Measurements from ENCODE around the gene NEGR1. TPM values are rescaled to one million over a fixed set of nuclear protein-coding genes. Genes with fewer than 3 reads are reported as not detected.
"Not testable (repeated sequence)": the region's sequence is repeated elsewhere in the genome, so short reads cannot be mapped to it uniquely, and the experiment has no call there.

Gene NEGR1
- total RNA-seq, 1 experiment from 2014 or later = 2.9 TPM

DNA sequence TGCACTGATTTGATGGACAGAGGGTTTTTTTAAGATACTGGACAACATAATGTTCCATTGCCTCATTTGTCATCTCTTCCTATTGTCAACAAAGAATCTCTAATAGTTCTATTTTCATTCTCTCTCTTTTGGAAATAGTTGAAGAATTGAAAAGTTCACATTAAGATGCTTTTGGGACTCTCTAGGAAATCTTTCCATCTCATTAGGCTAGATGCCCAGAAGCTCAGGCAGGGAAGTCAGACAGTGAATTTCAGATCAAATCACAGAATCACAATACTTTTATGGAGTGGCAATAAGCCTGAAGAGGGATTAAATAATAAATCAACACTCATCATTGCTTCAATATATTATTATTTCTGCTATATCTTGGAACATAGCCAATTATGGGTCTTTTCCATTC is 29.2 kb downstream of the NEGR1 start (continued):
- no peak for TF ChIP-seq TEAD4 (CRISPR knock-in tag; IDR thresholded peaks at IDR 0.05)
- TF ChIP-seq, protein P1, sequence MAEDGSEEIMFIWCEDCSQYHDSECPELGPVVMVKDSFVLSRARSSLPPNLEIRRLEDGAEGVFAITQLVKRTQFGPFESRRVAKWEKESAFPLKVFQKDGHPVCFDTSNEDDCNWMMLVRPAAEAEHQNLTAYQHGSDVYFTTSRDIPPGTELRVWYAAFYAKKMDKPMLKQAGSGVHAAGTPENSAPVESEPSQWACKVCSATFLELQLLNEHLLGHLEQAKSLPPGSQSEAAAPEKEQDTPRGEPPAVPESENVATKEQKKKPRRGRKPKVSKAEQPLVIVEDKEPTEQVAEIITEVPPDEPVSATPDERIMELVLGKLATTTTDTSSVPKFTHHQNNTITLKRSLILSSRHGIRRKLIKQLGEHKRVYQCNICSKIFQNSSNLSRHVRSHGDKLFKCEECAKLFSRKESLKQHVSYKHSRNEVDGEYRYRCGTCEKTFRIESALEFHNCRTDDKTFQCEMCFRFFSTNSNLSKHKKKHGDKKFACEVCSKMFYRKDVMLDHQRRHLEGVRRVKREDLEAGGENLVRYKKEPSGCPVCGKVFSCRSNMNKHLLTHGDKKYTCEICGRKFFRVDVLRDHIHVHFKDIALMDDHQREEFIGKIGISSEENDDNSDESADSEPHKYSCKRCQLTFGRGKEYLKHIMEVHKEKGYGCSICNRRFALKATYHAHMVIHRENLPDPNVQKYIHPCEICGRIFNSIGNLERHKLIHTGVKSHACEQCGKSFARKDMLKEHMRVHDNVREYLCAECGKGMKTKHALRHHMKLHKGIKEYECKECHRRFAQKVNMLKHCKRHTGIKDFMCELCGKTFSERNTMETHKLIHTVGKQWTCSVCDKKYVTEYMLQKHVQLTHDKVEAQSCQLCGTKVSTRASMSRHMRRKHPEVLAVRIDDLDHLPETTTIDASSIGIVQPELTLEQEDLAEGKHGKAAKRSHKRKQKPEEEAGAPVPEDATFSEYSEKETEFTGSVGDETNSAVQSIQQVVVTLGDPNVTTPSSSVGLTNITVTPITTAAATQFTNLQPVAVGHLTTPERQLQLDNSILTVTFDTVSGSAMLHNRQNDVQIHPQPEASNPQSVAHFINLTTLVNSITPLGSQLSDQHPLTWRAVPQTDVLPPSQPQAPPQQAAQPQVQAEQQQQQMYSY (CRISPR knock-in tag; IDR thresholded peaks at IDR 0.05) = no peak
- TF ChIP-seq, protein P2, sequence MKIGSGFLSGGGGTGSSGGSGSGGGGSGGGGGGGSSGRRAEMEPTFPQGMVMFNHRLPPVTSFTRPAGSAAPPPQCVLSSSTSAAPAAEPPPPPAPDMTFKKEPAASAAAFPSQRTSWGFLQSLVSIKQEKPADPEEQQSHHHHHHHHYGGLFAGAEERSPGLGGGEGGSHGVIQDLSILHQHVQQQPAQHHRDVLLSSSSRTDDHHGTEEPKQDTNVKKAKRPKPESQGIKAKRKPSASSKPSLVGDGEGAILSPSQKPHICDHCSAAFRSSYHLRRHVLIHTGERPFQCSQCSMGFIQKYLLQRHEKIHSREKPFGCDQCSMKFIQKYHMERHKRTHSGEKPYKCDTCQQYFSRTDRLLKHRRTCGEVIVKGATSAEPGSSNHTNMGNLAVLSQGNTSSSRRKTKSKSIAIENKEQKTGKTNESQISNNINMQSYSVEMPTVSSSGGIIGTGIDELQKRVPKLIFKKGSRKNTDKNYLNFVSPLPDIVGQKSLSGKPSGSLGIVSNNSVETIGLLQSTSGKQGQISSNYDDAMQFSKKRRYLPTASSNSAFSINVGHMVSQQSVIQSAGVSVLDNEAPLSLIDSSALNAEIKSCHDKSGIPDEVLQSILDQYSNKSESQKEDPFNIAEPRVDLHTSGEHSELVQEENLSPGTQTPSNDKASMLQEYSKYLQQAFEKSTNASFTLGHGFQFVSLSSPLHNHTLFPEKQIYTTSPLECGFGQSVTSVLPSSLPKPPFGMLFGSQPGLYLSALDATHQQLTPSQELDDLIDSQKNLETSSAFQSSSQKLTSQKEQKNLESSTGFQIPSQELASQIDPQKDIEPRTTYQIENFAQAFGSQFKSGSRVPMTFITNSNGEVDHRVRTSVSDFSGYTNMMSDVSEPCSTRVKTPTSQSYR (CRISPR knock-in tag; IDR thresholded peaks at IDR 0.05) = no peak
- TF ChIP-seq, protein P3, sequence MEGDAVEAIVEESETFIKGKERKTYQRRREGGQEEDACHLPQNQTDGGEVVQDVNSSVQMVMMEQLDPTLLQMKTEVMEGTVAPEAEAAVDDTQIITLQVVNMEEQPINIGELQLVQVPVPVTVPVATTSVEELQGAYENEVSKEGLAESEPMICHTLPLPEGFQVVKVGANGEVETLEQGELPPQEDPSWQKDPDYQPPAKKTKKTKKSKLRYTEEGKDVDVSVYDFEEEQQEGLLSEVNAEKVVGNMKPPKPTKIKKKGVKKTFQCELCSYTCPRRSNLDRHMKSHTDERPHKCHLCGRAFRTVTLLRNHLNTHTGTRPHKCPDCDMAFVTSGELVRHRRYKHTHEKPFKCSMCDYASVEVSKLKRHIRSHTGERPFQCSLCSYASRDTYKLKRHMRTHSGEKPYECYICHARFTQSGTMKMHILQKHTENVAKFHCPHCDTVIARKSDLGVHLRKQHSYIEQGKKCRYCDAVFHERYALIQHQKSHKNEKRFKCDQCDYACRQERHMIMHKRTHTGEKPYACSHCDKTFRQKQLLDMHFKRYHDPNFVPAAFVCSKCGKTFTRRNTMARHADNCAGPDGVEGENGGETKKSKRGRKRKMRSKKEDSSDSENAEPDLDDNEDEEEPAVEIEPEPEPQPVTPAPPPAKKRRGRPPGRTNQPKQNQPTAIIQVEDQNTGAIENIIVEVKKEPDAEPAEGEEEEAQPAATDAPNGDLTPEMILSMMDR (IDR thresholded peaks at IDR 0.05) = no peak

DNA sequence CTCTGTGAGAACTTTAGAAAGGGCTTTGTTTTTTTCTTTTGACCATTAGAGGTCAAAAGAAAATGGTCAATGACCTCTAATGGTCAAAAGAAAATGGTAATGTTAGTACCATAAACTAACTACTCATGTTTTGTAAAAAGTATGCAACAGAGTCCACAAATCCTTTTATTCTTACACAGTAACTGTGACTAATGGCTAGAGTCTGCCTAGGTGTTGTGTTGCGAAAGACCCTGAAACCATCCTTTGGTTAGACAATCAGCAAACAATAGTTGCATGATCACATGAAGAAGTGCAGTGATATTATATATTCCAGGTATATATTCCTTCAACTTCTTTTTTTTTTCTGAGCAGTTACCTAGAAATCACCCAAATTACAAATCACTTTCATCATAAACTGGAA is 40.9 kb downstream of the NEGR1 start:
- Mint-ChIP-seq H3K4me1 (no peaks in the 10 kb centered on the region), H3K36me3 (no peaks in the 10 kb centered on the region), H3K4me3 (no peak overlapping the region), H3K27me3 (ENCODE audit: low read depth) (no peaks in the 10 kb centered on the region), H3K27ac (no peak overlapping the region), H3K9me3 (peaks cover 6% of the 10 kb centered on the region)
- ChIA-PET CTCF (no interaction called here), POLR2A (no interaction called here)
- DNase-seq (ENCODE audit: low spot score) (no peak), ATAC-seq (no peak)
- TF ChIP-seq SP1 (CRISPR knock-in tag; conservative IDR thresholded peaks at IDR 0.05) = no peak
- no peak for TF ChIP-seq ZNF121 (CRISPR knock-in tag; IDR thresholded peaks at IDR 0.05)

DNA sequence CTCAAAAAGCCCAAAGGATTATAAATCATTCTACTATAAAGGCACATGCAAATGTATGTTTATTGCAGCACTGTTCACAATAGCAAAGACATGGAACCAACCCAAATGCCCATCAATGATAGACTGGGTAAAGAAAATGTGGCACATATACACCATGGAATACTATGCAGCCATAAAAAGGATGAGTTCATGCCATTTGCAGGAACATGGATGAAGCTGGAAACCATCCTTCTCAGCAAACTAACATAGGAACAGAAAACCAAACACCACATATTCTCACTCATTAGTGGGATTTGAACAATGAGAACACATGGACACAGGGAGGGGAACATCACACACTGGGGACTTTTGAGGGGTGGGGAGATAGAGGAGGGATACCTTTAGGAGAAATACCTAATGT is 46.4 kb downstream of the NEGR1 start:
- POLR2A ChIA-PET; ATAC-seq; H3K36me3 Mint-ChIP-seq; H3K4me1 Mint-ChIP-seq; CTCF ChIA-PET; H3K4me3 Mint-ChIP-seq; H3K27me3 Mint-ChIP-seq (ENCODE audit: low read depth); H3K27ac Mint-ChIP-seq; DNase-seq (ENCODE audit: low spot score): not testable (repeated sequence)
- peaks cover 19% of the 10 kb centered on the region for H3K9me3 Mint-ChIP-seq

DNA sequence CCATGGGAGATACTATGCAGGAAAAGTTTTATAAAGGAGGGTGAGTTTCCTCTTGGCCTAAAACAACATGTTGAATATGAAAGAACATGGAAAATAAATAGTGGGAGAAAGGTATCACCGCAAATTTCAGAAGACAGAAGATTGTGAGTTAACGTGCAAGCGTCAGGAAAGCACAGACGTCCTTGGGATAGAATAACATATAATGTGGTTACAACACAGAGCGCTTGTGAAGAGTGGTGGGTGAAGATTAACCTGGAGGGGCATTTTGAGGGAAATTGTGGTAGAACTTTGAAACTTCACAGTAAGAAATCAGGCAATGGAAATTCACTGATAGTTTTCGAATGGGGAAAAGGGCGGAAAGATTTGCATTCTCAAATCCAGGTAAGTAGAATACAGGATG is 47.3 kb downstream of the NEGR1 start:
- Mint-ChIP-seq H3K4me3 (no peak overlapping the region), H3K9me3 (peaks cover 19% of the 10 kb centered on the region), H3K27ac (no peak overlapping the region), H3K36me3 (no peaks in the 10 kb centered on the region; the same call in 1 of the 2 replicates), H3K27me3 (ENCODE audit: low read depth) (no peaks in the 10 kb centered on the region), H3K4me1 (no peaks in the 10 kb centered on the region)
- DNase-seq (ENCODE audit: low spot score) (no peak), ATAC-seq (no peak)
- POLR2A ChIA-PET = no interaction called here
- CTCF ChIA-PET = no interaction called here
- TF ChIP-seq, protein P4, sequence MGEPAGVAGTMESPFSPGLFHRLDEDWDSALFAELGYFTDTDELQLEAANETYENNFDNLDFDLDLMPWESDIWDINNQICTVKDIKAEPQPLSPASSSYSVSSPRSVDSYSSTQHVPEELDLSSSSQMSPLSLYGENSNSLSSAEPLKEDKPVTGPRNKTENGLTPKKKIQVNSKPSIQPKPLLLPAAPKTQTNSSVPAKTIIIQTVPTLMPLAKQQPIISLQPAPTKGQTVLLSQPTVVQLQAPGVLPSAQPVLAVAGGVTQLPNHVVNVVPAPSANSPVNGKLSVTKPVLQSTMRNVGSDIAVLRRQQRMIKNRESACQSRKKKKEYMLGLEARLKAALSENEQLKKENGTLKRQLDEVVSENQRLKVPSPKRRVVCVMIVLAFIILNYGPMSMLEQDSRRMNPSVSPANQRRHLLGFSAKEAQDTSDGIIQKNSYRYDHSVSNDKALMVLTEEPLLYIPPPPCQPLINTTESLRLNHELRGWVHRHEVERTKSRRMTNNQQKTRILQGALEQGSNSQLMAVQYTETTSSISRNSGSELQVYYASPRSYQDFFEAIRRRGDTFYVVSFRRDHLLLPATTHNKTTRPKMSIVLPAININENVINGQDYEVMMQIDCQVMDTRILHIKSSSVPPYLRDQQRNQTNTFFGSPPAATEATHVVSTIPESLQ (CRISPR knock-in tag; IDR thresholded peaks at IDR 0.05) = no peak
- no peak for TF ChIP-seq NFE2L1 (CRISPR knock-in tag; IDR thresholded peaks at IDR 0.05)
- TF ChIP-seq, protein P5, sequence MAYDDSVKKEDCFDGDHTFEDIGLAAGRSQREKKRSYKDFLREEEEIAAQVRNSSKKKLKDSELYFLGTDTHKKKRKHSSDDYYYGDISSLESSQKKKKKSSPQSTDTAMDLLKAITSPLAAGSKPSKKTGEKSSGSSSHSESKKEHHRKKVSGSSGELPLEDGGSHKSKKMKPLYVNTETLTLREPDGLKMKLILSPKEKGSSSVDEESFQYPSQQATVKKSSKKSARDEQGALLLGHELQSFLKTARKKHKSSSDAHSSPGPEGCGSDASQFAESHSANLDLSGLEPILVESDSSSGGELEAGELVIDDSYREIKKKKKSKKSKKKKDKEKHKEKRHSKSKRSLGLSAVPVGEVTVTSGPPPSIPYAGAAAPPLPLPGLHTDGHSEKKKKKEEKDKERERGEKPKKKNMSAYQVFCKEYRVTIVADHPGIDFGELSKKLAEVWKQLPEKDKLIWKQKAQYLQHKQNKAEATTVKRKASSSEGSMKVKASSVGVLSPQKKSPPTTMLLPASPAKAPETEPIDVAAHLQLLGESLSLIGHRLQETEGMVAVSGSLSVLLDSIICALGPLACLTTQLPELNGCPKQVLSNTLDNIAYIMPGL (CRISPR knock-in tag; IDR thresholded peaks at IDR 0.05) = no peak
- no peak for TF ChIP-seq EMX1 (CRISPR knock-in tag; IDR thresholded peaks at IDR 0.05)
- TF ChIP-seq GRHL2 (CRISPR knock-in tag; IDR thresholded peaks at IDR 0.05; ENCODE audit: insufficient replicate concordance, severe bottlenecking) = no peak
- TF ChIP-seq, protein P6, sequence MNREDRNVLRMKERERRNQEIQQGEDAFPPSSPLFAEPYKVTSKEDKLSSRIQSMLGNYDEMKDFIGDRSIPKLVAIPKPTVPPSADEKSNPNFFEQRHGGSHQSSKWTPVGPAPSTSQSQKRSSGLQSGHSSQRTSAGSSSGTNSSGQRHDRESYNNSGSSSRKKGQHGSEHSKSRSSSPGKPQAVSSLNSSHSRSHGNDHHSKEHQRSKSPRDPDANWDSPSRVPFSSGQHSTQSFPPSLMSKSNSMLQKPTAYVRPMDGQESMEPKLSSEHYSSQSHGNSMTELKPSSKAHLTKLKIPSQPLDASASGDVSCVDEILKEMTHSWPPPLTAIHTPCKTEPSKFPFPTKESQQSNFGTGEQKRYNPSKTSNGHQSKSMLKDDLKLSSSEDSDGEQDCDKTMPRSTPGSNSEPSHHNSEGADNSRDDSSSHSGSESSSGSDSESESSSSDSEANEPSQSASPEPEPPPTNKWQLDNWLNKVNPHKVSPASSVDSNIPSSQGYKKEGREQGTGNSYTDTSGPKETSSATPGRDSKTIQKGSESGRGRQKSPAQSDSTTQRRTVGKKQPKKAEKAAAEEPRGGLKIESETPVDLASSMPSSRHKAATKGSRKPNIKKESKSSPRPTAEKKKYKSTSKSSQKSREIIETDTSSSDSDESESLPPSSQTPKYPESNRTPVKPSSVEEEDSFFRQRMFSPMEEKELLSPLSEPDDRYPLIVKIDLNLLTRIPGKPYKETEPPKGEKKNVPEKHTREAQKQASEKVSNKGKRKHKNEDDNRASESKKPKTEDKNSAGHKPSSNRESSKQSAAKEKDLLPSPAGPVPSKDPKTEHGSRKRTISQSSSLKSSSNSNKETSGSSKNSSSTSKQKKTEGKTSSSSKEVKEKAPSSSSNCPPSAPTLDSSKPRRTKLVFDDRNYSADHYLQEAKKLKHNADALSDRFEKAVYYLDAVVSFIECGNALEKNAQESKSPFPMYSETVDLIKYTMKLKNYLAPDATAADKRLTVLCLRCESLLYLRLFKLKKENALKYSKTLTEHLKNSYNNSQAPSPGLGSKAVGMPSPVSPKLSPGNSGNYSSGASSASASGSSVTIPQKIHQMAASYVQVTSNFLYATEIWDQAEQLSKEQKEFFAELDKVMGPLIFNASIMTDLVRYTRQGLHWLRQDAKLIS (CRISPR knock-in tag; IDR thresholded peaks at IDR 0.05; ENCODE audit: borderline replicate concordance) = no peak
- TF ChIP-seq ZNF396 (CRISPR knock-in tag; IDR thresholded peaks at IDR 0.05; ENCODE audit: borderline replicate concordance) = no peak
- TF ChIP-seq, protein P7, sequence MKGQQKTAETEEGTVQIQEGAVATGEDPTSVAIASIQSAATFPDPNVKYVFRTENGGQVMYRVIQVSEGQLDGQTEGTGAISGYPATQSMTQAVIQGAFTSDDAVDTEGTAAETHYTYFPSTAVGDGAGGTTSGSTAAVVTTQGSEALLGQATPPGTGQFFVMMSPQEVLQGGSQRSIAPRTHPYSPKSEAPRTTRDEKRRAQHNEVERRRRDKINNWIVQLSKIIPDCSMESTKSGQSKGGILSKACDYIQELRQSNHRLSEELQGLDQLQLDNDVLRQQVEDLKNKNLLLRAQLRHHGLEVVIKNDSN (CRISPR knock-in tag; IDR thresholded peaks at IDR 0.05) = no peak
